GM19463 (cell line): ENCODE measurements around the gene PLEK2.
"Not testable (repeated sequence)": the region's sequence is repeated elsewhere in the genome, so short reads cannot be mapped to it uniquely, and the experiment has no call there.

Experiments used
- ATAC-seq: cut with Tn5 transposase; IDR thresholded peaks from one replicate; pipeline ENCODE4 v1.9.1; 2021; ENCODE audit warnings: mild to moderate bottlenecking, moderate library complexity; ENCODE audit not compliant: unreplicated experiment

PLEK2 gene

GRCh38 chr14:67408122-67408801 is 3.7 kb downstream of the PLEK2 start:
- not testable (repeated sequence) for ATAC-seq

GRCh38 chr14:67405771-67406170 is 6.2 kb downstream of the PLEK2 start:
- ATAC-seq, result no peak

GRCh38 chr14:67400434-67400833 is 11.5 kb downstream of the PLEK2 start:
- no peak for ATAC-seq

- no peak for ATAC-seq
These were observed 14.4 kb downstream of the PLEK2 start for GRCh38 chr14:67397536-67397935.

- ATAC-seq, result no peak
These were observed 15.5 kb downstream of the PLEK2 start for GRCh38 chr14:67396381-67396970.

GRCh38 chr14:67395876-67396189 is 16.1 kb downstream of the PLEK2 start:
- no peak for ATAC-seq

GRCh38 chr14:67395086-67395875 is 16.7 kb downstream of the PLEK2 start:
- no peak for ATAC-seq

- no peak for ATAC-seq
These were observed 18.3 kb downstream of the PLEK2 start for GRCh38 chr14:67393689-67394088.

- no peak for ATAC-seq
These were observed 19.2 kb downstream of the PLEK2 start for GRCh38 chr14:67392800-67393199.

- no peak for ATAC-seq
These were observed 19.8 kb downstream of the PLEK2 start for GRCh38 chr14:67392123-67392522.

GRCh38 chr14:67391268-67391667 is 20.7 kb downstream of the PLEK2 start:
- ATAC-seq, result no peak

GRCh38 chr14:67389811-67390534 is 22.0 kb downstream of the PLEK2 start:
- ATAC-seq, result no peak

GRCh38 chr14:67389275-67389674 is 22.7 kb downstream of the PLEK2 start:
- ATAC-seq, result no peak

GRCh38 chr14:67387195-67387594 is 24.8 kb downstream of the PLEK2 start:
- no peak for ATAC-seq

- no peak for ATAC-seq
These were observed 26.3 kb downstream of the PLEK2 start for GRCh38 chr14:67385618-67386017.

- no peak for ATAC-seq
These were observed 26.8 kb downstream of the PLEK2 start for GRCh38 chr14:67385120-67385519.

GRCh38 chr14:67377916-67378315 is 34.0 kb downstream of the PLEK2 start:
- ATAC-seq, result no peak

GRCh38 chr14:67373347-67373746 is 38.6 kb downstream of the PLEK2 start:
- peak; percentile 78 for ATAC-seq

GRCh38 chr14:67372833-67373232 is 39.1 kb downstream of the PLEK2 start:
- peak; percentile 12 for ATAC-seq

GRCh38 chr14:67371247-67372148 is 40.5 kb downstream of the PLEK2 start:
- ATAC-seq, result no peak
